IPS-18c (cell line): ENCODE results near the gene IFT172.
"Not testable (repeated sequence)": the region's sequence is repeated elsewhere in the genome, so short reads cannot be mapped to it uniquely, and the experiment has no call there.

Experiments used
- H3K4me3 ChIP-seq: 2 replicates; pipeline ENCODE4 v1.7.0; 2013; ENCODE audit warnings: low read depth, mild to moderate bottlenecking, low read length, moderate library complexity; ENCODE audit not compliant: insufficient read depth
- H3K9me3 ChIP-seq: one replicate; pipeline ENCODE4 v1.6.1; 2013; ENCODE audit warnings: mild to moderate bottlenecking, low read length, moderate library complexity; ENCODE audit not compliant: control insufficient read depth, insufficient read depth

The IFT172 gene

DNA sequence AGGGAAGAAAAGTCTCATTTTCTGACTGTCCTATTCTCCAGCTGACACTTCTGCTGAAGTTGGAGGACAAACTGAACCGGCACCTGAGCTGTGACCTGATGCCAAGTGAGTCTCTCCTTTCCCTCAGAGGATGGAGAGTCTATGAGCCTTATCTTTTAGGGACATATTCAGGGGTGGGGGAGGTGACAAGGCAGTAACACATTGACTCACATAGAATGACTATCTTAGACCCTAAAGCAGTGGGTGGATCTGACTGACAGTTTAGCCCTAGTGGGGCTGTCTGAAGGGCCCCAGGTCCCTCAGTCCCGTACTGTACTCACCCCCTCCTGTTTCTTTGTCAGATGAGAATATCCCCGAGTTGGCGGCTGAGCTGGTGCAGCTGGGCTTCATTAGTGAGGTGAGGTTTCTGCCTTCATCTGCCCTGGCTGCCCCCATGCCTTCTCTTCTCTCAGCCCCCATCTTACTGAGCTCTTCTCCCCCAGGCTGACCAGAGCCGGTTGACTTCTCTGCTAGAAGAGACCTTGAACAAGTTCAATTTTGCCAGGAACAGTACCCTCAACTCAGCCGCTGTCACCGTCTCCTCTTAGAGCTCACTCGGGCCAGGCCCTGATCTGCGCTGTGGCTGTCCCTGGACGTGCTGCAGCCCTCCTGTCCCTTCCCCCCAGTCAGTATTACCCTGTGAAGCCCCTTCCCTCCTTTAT, 48.2 kb downstream of the IFT172 start:
- H3K4me3 ChIP-seq, result no peak overlapping the region
- H3K9me3 ChIP-seq, result no peaks in the 10 kb centered on the region

DNA sequence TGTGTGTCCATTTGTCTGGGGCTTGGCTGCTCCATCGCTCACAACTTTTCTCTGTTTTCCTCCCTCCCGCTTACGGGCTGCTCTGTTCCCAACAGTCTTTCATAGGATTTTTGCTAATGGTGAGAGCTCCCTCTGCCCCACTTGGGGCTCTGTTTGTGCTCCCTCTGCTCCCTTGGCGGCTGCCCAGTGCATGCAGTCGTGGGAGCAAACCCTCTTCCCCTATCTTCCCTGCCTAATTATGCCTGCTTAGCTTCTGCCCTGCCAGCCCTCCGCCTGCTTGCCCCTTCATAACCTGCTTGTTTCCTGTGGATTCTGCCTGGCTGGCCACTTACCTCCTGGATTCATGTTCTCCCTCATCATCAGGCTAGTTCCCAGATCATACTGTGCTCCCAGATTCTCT, 53.9 kb downstream of the IFT172 start:
- H3K9me3 ChIP-seq, result no peaks in the 10 kb centered on the region
- H3K4me3 ChIP-seq, result no peak overlapping the region

DNA sequence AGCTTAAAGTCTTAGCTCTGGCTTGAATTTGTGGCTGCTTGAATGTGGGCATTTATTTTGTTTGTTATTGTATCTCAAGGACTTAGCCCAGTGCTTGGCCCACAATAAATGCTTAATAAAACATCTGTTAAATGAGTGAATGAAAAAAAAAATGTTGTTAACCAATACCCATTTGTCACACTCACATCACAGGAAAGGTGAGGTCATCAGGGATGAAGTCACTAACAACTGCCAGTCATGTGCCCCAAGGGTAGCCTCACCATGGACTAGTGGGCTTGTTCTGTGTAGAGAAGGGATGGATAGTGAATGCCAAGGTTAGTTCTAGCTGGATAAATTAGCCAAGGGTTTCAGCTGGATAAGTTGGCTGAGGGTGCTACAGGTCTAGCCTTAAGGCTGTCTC, 58.1 kb downstream of the IFT172 start:
- Histone ChIP-seq H3K4me3 (no peak overlapping the region), H3K9me3 (no peaks in the 10 kb centered on the region)

DNA sequence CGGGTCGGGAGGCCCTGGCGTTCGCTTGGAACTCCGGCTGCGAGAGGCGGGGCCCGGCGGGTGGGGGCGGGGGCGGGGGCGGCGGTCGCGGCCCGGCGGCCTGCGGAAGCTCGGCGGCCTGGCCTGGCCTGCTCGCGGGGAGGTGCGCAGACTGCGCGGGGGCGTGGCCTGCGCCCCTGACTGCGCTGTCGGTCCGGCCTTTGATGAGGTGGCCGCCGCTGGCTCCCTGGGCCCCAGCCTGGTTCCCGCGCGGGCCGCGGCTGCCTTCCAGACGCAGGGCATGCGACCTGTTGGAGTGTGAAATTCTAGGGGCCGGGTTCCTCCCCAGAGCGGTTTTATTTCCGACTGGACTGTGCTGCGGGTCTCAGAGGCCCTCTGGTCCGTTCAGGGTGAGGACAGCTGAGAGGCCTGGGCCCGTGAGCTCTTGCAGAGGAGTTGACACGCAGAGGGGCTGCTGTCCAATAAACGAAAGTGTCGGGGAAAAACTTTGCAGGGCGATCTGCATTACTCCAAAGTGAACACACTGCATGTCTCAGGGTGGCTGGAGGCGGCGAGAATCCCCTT, 60.5 kb downstream of the IFT172 start:
- H3K9me3 ChIP-seq, result no peaks in the 10 kb centered on the region
- H3K4me3 ChIP-seq, result peak overlapping the region; percentile 98

DNA sequence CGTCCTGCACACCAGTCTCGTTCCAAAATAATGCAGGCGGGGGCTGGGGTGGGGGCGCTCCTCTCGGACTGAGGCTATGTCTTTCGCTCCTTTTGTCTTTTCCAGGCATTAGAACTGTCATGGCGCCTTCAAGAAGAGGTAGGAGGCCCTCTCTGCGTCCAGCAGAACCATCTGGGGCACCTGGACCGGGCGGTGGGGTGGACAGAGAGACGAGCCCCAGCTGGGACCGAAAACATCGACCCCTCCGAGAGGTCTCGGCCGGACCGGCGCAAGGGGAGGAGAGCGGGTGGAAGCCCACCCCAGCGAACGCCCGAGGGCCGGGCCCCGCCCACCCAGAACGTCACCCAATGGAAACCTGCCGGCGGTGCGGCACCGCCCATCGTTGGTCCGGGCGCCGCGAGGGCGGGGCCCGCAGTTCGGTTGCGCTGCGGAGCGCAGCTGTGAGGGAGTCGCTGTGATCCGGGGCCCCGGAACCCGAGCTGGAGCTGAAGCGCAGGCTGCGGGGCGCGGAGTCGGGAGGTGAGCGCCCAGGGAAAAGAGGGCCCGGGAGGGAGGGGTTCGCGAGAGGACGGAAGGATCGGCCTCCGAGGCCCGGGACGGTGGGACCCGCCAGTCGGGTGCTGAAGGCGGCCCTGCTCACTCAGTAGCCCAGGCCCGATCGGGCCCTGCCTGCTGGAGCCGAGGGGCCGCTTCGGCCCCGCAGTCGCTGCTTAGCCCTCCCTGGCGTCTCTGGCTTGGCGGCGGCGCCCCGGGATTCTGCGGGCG, 61.1 kb downstream of the IFT172 start, which contains the start of gene NRBP1:
Gene NRBP1 (plus strand): TSS at position 419 of the 765 bp plus-strand sequence. CDS start 4,643 bp downstream, outside the sequence.
- H3K4me3 ChIP-seq, result peak within 1 kb of the TSS; percentile 98
- H3K9me3 ChIP-seq, result no peaks in the 10 kb centered on the region

DNA sequence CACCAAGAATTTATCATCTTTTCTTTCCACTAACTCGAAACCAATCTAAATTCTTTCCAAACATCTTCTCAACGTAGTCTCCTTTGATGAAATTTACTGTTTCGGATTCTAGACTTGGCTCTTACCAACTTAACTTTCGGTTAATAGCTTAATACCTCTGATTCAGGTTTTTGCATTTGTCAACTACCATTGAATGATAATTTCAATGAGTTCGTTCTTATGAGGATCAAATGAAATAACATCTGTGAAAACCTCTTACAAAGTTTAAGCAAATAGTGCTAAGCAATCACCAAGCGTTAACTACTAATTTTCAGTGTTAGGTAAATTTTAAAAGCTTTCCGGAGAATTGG, 61.7 kb downstream of the IFT172 start:
- H3K4me3 ChIP-seq, result peak overlapping the region; percentile 98
- H3K9me3 ChIP-seq, result no peaks in the 10 kb centered on the region

DNA sequence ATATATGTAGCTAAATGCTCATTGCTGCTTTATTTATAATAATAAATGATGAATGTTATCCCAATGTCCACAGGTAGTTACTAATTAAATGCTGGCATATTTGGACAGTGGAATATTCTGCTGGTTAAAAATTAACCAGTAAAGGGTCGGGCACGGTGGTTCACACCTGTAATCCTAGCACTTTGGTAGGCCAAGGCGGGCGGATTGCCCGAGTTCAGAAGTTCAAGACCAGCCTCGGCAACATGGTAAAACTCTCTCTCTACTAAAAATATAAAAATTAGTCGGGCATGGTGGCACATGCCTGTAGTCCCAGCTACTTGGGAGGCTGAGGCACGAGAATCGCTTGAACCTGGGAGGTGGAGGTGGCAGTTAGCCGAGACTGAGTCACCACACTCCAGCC, 64.5 kb downstream of the IFT172 start:
- not testable (repeated sequence) for H3K9me3 ChIP-seq, H3K4me3 ChIP-seq

DNA sequence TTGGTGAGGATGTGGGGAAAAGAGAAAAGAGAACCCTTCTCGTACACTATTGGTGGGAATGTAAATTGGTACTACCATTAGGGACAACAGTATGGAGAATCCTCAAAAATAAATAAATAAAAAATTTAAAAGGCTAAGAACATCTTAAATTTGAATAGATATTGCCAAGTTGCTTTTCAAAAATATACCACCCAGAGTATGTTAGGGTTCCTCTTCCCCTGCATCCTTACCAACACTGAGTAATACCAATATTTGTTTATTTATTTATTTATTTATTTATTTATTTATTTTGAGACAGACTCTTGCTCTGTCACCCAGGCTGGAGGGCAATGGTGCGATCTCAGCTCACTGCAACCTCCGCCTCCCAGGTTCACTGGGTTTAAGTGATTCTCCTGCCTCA, 66.6 kb downstream of the IFT172 start:
- Histone ChIP-seq H3K4me3 (no peak overlapping the region), H3K9me3 (no peaks in the 10 kb centered on the region)

DNA sequence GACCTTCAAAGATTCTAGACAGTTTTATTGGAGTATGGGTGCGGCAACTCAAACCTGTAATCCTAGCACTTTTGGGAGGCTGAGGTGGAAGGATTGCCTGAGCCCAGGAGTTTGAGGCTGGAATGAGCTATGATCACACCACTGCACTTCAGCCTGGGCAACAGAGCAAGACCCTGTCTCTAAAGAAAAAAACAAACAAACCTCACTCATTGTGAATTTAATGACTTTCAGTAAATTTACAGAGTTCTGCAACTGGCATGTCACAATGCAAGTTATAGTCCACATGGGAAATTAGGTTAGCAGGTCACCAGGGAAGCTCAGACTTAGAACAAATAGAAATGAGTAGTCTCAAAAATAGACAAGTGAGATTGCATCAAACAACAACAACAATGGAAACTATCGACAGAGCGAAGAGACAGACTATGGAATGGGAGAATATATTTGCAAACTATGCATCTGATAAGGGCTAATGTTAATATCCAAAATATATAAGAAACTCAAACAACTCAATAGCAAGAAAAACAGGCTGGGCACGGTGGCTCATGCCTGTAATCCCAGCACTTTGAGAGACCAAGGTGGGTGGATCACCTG, 67.8 kb downstream of the IFT172 start:
- Histone ChIP-seq H3K4me3 (no peak overlapping the region), H3K9me3 (no peaks in the 10 kb centered on the region)

DNA sequence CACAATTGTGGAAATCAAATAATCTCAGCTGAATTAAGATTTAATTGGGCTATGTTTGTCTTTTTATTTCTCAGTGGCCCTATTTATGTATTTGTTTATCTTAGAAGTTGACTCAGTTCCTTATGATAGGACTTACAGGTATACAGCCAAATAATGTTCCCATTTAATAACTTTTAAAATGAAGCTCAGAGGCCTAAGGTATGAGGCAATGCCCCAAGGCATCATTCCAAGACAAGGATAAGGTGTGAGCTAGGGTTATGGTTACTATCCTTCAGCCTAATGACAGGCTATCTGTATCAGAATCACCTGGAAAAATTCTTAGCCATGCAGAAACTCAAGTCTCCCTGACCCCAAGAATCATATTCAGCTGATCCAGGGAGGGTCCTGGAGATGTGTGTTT, 68.5 kb downstream of the IFT172 start:
- Histone ChIP-seq H3K9me3 (no peaks in the 10 kb centered on the region), H3K4me3 (no peak overlapping the region)

DNA sequence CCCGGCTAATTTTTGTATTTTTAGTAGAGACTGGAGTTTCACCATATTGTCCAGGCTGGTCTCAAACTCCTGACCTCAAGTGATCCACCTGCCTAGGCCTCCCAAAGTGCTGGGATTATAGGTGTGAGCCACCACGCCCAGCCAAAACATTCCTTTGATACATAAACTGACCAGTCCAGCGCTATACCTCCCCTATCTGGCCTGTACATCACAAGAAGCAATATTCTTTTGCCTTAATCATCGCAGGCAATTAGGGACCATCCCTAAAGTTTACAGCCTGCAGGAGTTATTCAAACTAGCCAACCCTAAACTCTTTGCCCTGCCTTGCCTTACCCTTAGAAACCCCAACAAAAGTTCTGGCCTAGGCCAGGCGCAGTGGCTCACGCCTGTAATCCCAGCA, 73.4 kb downstream of the IFT172 start:
- Histone ChIP-seq H3K9me3 (peaks cover under 1% of the 10 kb centered on the region), H3K4me3 (no peak overlapping the region)

DNA sequence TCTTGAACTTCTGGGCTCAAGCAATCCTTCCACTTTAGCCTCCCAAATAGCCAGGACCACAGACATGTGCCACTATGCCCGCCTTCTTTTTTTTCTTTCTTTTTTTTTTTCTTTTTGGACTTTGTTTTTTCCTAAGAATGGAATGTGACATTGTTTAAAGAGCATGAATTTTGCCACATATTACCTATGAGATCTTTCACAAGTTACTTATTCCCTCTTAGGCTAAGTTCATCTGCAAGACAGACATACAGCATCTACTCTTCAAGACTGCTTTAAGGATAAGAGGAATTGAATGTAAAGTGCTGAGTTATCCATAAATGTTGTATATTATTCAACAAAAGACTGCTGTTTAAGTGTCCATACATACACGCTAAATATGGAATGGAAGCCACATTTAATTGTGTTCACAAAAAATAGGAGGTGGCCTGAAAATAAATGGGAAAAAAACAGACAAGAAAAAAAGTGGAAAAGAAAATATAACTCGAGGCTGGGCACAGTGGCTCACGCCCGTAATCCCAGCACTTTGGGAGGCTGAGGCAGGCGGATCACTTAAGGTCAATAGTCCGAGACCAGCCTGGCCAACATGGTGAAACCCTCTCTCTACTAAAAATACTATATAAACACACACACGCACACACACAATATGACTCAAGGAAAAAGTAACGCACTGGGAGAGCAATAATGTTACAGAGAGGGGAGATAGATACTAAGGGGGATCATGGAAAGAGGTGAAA, 77.0 kb downstream of the IFT172 start:
- Histone ChIP-seq H3K9me3 (peaks cover 2% of the 10 kb centered on the region), H3K4me3 (no peak overlapping the region)

DNA sequence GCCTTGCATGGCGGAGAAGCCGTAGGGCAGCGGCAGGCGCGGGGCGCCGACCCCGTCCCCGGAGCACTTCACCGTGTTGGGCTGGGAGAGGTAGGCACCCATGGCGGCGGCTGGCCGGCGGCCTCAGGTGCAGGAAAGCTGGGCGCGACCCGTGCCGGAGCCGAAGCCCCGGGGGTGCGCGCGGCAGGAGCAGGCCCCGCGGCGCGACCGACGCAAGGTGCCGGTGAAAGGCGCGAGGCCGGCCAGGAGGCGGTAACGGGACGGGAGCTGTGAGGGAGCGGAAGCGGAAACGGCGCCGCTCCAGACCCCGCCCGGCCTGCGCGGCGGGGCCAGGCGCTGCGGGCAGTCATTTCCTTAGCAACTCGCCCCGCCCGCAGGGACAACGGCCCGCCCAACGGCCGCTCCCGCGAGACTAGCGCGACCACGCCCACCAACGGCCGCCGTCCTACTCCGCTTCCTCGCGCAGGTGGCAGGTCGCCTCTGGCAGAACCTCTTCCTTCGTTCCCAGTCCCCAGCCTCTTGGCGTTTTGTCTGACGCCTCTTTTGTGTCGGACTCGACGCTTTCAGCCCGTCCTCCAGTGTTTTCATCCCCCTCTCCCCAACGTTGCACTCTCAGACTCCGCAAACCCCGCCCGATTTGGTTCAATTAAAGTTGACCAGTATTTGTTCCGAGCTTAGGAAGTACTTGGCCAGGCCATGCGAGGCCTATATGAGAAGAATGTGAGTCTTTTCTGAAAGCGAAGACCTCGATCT, 80.0 kb downstream of the IFT172 start, which contains the start of gene PPM1G:
Gene PPM1G (minus strand): TSS at position 271 of the 753 bp plus-strand sequence. CDS start 169 bp downstream, at position 102.
- Histone ChIP-seq H3K9me3 (peaks cover 2% of the 10 kb centered on the region), H3K4me3 (peak within 1 kb of the TSS; percentile 93)

DNA sequence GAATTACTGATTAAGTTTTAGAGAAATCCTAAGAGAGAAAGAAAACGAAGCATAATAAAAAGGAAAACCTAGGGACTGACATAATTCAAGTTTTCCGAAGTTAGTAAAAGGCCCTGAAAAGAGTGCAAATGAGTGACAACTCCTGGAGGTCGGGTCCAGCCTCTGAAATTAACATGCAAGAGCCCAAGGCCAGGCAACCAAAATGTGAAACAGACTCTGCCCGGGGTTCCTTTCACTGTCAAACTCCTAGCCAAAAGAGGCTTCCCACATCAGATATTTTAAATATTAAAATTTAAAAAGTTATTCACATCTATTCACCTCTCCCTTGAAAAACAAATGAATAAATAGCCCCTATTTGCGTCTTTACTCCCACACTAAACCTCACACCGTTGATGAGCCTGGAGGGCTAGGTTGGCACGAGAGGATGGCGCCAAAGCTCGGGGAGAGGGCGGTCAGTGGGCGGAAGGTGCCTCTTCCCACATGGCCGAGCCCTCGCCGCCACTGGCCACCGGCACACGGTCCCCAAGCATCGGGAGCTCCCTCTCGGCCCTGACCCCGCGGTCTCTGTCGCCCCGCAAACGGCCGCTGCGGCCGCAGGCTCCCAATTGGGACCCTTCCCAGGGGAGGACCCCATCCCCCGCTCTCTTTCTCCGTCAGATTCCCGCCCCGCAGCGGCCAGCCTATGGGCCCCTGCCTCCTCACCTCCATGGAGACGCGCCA, 80.8 kb downstream of the IFT172 start:
- Histone ChIP-seq H3K4me3 (peak overlapping the region; percentile 93), H3K9me3 (peaks cover 2% of the 10 kb centered on the region)

DNA sequence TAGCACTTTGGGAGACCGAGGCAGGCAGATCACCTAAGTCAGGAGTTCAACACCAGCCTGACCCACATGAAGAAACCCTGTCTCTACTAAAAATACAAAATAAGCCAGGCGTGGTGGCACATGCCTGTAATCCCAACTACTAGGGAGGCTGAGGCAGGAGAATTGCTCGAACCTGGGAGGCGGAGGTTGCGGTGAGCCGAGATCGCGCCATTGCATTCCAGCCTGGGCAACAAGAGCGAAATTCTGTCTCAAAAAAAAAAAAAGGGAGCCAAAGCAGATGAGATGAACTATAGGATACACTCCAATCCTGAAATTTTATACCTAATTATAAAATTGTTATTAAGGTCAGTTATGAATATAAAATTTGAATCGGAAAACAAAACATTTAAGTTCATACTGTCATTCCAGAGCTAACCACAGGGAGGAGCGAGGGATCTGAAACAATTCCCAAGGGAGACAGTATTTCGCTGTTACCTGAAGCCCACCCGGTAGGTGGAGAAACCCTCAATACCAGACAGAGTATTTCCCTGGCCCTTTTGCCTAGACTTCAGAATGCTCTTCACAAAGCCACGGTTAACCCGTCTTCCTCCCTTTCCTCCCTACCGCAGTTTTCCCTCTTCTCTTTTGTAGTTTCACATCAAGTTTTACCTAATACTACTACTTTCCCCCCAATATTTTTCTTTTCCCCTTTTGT, 81.6 kb downstream of the IFT172 start:
- peak overlapping the region; percentile 93 for H3K4me3 ChIP-seq
- H3K9me3 ChIP-seq, result peaks cover 2% of the 10 kb centered on the region
